Activated B cell treated with CpG ODN at 0.5 μM for 24 hours (primary cell): ENCODE measurements around the gene GNG13. TPM values are rescaled to one million over a fixed set of nuclear protein-coding genes. Genes with fewer than 3 reads are reported as not detected.

Experiments used
- ATAC-seq: fragments of 200-7000 bp; cut with Tn5 transposase; one replicate; pipeline ENCODE4 v1.10.0; 2021; ENCODE audit warnings: low read depth, mild to moderate bottlenecking, moderate library complexity
- CTCF ChIA-PET: fragments of 350-600 bp; sonication (Branson Sonifier 250); formaldehyde crosslinking; loops from one replicate; lab custom pipeline; 2021; ENCODE audit warnings: antibody characterized with exemption; lab: Charles Lee
- POLR2A ChIA-PET: fragments of 350-600 bp; sonication (Branson Sonifier 250); formaldehyde crosslinking; loops from one replicate; lab custom pipeline; 2021; ENCODE audit warnings: antibody characterized with exemption; lab: Charles Lee
- DNase-seq: peaks from one replicate; pipeline ENCODE4 v3.0.0; 2022
- H3K27ac Mint-ChIP-seq: one replicate; pipeline ENCODE4 v1.8.0; 2020; ENCODE audit warnings: mixed read lengths
- H3K27me3 Mint-ChIP-seq: one replicate; pipeline ENCODE4 v1.8.0; 2021; ENCODE audit warnings: mixed read lengths
- H3K36me3 Mint-ChIP-seq: one replicate; pipeline ENCODE4 v1.8.0; 2021; ENCODE audit warnings: low read depth, mixed read lengths
- H3K4me1 Mint-ChIP-seq: one replicate; pipeline ENCODE4 v1.8.0; 2021; ENCODE audit warnings: mixed read lengths
- H3K4me3 Mint-ChIP-seq: one replicate; pipeline ENCODE4 v1.8.0; 2020; ENCODE audit warnings: mild to moderate bottlenecking, mixed read lengths
- H3K9me3 Mint-ChIP-seq: one replicate; pipeline ENCODE4 v1.8.0; 2020; ENCODE audit warnings: mixed read lengths
- intact Hi-C: fragments of 100-400 bp; cut with micrococcal nuclease; formaldehyde crosslinking; loops from one replicate; pipeline ENCODE4 v1.15.1; 2024
- total RNA-seq: library from RNA; stranded (reverse); gene quantifications from 2 replicates; pipeline ENCODE4 v1.2.3, GENCODE V29; 2022
- TF ChIP-seq, protein P1 (sequence below): fragments of 200-600 bp; IDR thresholded peaks from one replicate; pipeline ENCODE4 v1.8.0; 2022; ENCODE audit warnings: antibody characterized with exemption, mild to moderate bottlenecking

Gene GNG13
- total RNA-seq, 1 donor from 2014 or later = not detected

DNA sequence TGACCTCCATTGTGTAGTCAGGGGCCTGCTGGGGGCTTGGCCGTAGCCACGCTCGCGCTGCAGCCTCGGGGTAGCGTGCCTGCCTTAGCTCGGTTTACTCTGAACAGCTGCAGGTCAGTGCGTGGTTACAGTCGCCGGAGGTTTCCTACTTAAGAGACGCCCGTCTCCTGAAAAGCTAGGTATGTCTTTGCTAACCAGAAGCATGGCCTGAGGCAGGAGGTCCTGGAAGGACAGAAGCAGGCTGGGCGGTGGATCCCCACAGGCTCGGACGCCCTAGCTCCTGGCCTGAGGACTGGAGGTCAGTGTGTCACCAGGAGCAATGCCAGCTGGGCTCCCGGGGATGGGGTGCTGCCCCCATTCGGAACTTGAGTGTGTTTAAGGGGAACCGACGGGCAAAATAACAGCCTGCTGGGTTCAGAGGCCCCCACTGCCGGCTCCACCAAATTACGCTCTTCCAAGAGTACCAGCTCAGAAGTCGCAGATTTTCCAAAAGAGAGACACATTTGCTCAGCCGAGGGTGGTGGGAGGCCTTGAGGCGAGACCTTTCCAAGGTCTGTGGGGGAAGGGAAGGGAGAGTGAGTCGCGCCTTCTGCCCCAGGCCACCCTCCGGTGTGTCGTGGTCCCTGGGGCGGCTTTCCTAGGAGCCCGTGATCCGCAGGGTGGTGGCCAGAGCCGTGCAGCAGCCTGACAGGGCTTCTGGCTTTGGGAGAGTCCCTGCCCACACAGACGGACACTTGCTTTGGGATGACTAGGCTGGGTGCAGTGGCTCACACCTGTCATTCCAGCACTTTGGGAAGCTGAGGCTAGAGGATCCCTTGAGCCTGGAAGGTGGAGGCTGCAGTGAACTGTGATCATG, 3.9 kb upstream of the GNG13 start:
- H3K27me3 Mint-ChIP-seq = peaks cover 4% of the 10 kb centered on the region
- TF ChIP-seq, protein P1, sequence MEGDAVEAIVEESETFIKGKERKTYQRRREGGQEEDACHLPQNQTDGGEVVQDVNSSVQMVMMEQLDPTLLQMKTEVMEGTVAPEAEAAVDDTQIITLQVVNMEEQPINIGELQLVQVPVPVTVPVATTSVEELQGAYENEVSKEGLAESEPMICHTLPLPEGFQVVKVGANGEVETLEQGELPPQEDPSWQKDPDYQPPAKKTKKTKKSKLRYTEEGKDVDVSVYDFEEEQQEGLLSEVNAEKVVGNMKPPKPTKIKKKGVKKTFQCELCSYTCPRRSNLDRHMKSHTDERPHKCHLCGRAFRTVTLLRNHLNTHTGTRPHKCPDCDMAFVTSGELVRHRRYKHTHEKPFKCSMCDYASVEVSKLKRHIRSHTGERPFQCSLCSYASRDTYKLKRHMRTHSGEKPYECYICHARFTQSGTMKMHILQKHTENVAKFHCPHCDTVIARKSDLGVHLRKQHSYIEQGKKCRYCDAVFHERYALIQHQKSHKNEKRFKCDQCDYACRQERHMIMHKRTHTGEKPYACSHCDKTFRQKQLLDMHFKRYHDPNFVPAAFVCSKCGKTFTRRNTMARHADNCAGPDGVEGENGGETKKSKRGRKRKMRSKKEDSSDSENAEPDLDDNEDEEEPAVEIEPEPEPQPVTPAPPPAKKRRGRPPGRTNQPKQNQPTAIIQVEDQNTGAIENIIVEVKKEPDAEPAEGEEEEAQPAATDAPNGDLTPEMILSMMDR = no peak
- ATAC-seq = no peak
- no peak for DNase-seq
- POLR2A ChIA-PET = interaction anchor here (0.7 kb wide), 1 partner anchor 246 kb away, joined by 3 read pairs; no protein-coding TSS in a partner anchor
- H3K4me3 Mint-ChIP-seq = no peak overlapping the region
- CTCF ChIA-PET = no interaction called here
- intact Hi-C loops = loop anchor here (5.0 kb wide), 1 partner anchor 82 kb away; the partner anchor contains the start of gene ANTKMT
- H3K9me3 Mint-ChIP-seq = no peaks in the 10 kb centered on the region
- no peak overlapping the region for H3K27ac Mint-ChIP-seq
- H3K4me1 Mint-ChIP-seq = peaks cover 11% of the 10 kb centered on the region
- peaks cover 3% of the 10 kb centered on the region for H3K36me3 Mint-ChIP-seq

DNA sequence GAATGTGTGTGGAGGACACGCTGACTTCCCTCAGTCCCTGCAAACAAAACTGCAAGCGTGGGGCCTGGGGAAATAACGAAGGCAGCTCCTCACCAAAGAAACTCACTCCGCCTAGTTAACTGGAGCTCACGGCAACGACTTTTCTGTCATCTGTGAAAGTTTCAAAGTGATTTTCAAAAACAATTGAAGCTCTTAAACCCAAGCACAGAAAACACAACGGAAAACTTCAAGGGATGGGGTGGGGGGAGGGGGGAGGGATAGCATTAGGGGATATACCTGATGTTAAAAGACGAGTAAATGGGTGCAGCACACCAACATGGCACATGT, 3.2 kb upstream of the GNG13 start:
- no peak for DNase-seq
- TF ChIP-seq, protein P1 = no peak
- ChIA-PET POLR2A (interaction anchor here (0.7 kb wide), 1 partner anchor 247 kb away, joined by 3 read pairs; no protein-coding TSS in a partner anchor), CTCF (no interaction called here)
- ATAC-seq = no peak
- Mint-ChIP-seq H3K27me3 (peaks cover 3% of the 10 kb centered on the region), H3K4me3 (no peak overlapping the region), H3K4me1 (peaks cover 10% of the 10 kb centered on the region), H3K9me3 (no peaks in the 10 kb centered on the region), H3K27ac (no peak overlapping the region), H3K36me3 (peaks cover 3% of the 10 kb centered on the region)
- intact Hi-C loops = no loop called here

DNA sequence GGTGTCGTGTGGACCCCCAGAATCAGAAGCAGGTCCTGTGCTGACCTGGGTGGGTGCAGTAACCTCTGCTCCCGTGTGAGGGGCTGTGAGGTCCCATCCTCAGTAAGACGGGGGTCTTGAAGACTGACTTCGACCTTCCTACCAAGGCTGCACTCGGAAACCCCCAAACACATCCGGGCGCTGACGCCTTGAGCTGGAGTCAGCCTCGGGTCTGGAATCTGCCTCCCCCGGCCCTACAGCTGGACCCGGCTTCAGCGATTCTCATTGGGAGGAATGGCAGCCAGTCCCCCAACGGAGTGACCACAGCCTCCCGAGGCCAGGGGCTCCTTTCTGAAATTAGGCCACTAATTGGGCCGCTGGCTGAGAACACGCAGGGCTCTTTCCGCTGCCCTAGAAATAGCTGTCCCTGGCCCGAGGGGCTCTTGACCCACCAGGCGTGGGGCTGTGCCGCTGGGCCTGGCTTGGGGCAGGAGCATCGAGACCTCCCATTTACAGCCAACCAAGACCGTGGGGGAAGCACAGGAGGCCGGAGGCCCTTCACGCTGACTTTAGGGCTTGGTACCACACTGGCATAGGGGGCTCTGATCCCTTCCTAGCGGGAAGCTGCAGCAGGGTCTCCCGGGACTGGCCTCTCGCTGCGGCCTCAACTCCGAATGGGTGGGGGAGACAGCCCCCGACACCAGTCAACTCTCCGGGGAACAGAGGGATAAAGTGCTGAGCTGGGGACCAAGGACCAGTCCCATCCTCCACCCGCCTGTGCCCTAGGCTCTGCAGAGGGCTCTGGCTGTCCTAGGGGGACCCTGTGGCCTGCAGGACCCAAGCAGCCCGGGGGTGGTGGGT, 2.6 kb upstream of the GNG13 start:
- ATAC-seq = no peak
- no peaks in the 10 kb centered on the region for H3K9me3 Mint-ChIP-seq
- no peak overlapping the region for H3K27ac Mint-ChIP-seq
- H3K4me3 Mint-ChIP-seq = no peak overlapping the region
- H3K36me3 Mint-ChIP-seq = peaks cover 3% of the 10 kb centered on the region
- intact Hi-C loops = no loop called here
- peaks cover 7% of the 10 kb centered on the region for H3K27me3 Mint-ChIP-seq
- TF ChIP-seq, protein P1 = no peak
- no peak for DNase-seq
- POLR2A ChIA-PET = interaction anchor here (0.7 kb wide), 1 partner anchor 248 kb away, joined by 3 read pairs; no protein-coding TSS in a partner anchor
- peaks cover 5% of the 10 kb centered on the region for H3K4me1 Mint-ChIP-seq
- CTCF ChIA-PET = no interaction called here

DNA sequence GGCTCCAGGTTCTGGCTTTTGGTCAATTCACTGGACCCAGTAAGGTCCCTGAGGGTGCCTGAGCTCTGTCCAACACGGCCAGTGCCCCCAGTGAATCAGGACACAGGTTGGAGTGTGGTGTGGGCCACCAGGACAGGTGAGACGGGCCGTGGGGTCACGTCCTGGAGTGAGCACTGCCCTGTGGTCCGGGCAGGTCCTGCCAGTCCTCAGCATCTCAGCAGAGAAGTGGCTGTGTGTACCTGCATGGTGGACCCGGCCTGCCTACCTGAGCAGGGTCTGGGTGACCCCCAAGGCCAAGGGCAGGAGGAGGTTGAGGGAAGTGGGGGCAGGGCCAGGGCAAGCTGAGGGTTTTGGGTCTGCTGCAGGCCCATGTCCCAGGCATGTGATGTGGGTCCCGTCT, 1.9 kb upstream of the GNG13 start:
- Mint-ChIP-seq H3K27ac (no peak overlapping the region), H3K36me3 (no peaks in the 10 kb centered on the region), H3K27me3 (peaks cover 7% of the 10 kb centered on the region), H3K4me1 (no peaks in the 10 kb centered on the region), H3K4me3 (no peak overlapping the region), H3K9me3 (no peaks in the 10 kb centered on the region)
- ChIA-PET POLR2A (no interaction called here), CTCF (no interaction called here)
- intact Hi-C loops = no loop called here
- DNase-seq = no peak
- ATAC-seq = no peak
- TF ChIP-seq, protein P1 = no peak
